SK-N-SH (cell line): ENCODE measurements around the gene MED15. TPM values are rescaled to one million over a fixed set of nuclear protein-coding genes. Genes with fewer than 3 reads are reported as not detected.

Source experiments
- CTCF ChIA-PET: fragments of 300-600, 350-600 bp; formaldehyde crosslinking; extraction: SDS; loops from one replicate; lab custom pipeline; 2021; lab: Yijun Ruan, JAX
- POLR2A ChIA-PET: fragments of 350-600 bp; sonication (Branson Sonifier 250); formaldehyde crosslinking; extraction: SDS; loops from one replicate; lab custom pipeline; 2020; ENCODE audit warnings: antibody characterized with exemption, inconsistent platforms; lab: Yijun Ruan, JAX
- DNase-seq: peaks from one replicate; pipeline ENCODE4 v3.0.0; 2012
- H2AFZ ChIP-seq: fragments of 200-600 bp; sonication (generic); 2 replicates; pipeline ENCODE4 v1.8.1; 2016; ENCODE audit warnings: antibody characterized with exemption, mild to moderate bottlenecking, low read depth
- H3F3A ChIP-seq: fragments of 200-600 bp; sonication (generic); replicated peaks from 2 replicates; pipeline ENCODE3; 2016; ENCODE audit warnings: antibody characterized with exemption, mild to moderate bottlenecking; ENCODE audit not compliant: insufficient read depth
- H3K27ac ChIP-seq, 2 experiments: fragments of 200-500 bp in 1 of 2; fragments of 200-600 bp in 1 of 2; sonication (Bioruptor generic) in 1 of 2; sonication (generic), shearing (Covaris generic) in 1 of 2; 2 replicates each; pipeline versions ENCODE4 v1.5.1 to v1.6.1; 2014 to 2016; ENCODE audit warnings: low read depth in 2 of 2, inconsistent platforms in 1 of 2, low read length in 1 of 2, mild to moderate bottlenecking in 1 of 2, mixed read lengths in 1 of 2
- H3K27me3 ChIP-seq: fragments of 200-600 bp; sonication (generic), shearing (Covaris generic); 2 replicates; pipeline ENCODE4 v1.6.1; 2016; ENCODE audit warnings: mixed run types; ENCODE audit not compliant: insufficient read depth
- H3K36me3 ChIP-seq, 2 experiments: fragments of 200-500 bp in 1 of 2; fragments of 200-600 bp in 1 of 2; sonication (Bioruptor generic) in 1 of 2; sonication (generic) in 1 of 2; replicated peaks in 1 of 2; 2 replicates each; pipeline versions ENCODE3 to v1.5.1; 2014 to 2016; ENCODE audit warnings: low read length in 1 of 2, mild to moderate bottlenecking in 1 of 2; ENCODE audit not compliant: insufficient read depth in 2 of 2, control insufficient read depth in 1 of 2
- H3K4me1 ChIP-seq, 2 experiments: fragments of 200-500 bp in 1 of 2; fragments of 200-600 bp in 1 of 2; sonication (Bioruptor generic) in 1 of 2; sonication (generic), shearing (Covaris generic) in 1 of 2; 2 replicates each; pipeline versions ENCODE4 v1.5.1 to v1.6.1; 2014 to 2016; ENCODE audit warnings: low read depth in 1 of 2, low read length in 1 of 2, mixed run types in 1 of 2; ENCODE audit not compliant: insufficient read depth in 2 of 2, control insufficient read depth in 1 of 2
- H3K4me2 ChIP-seq: fragments of 200-600 bp; sonication (generic), shearing (Covaris generic); 2 replicates; pipeline ENCODE4 v1.6.1; 2017; ENCODE audit warnings: mixed run types
- H3K4me3 ChIP-seq, 2 experiments: fragments of 200-500 bp in 1 of 2; fragments of 200-600 bp in 1 of 2; sonication (Bioruptor generic) in 1 of 2; sonication (generic), shearing (Covaris generic) in 1 of 2; 2 replicates each; pipeline versions ENCODE4 v1.5.1 to v1.8.1; 2014 to 2016; ENCODE audit warnings: low read depth in 2 of 2, inconsistent platforms in 1 of 2, low read length in 1 of 2, mild to moderate bottlenecking in 1 of 2, mixed read lengths in 1 of 2, moderate library complexity in 1 of 2
- H3K79me2 ChIP-seq: fragments of 200-600 bp; sonication (generic); 2 replicates; pipeline ENCODE4 v1.8.1; 2017; ENCODE audit warnings: mild to moderate bottlenecking; ENCODE audit not compliant: insufficient read depth
- H3K9ac ChIP-seq: fragments of 200-600 bp; sonication (generic); 2 replicates; pipeline ENCODE4 v1.6.1; 2017; ENCODE audit warnings: mixed run types
- H3K9me2 ChIP-seq: fragments of 200-600 bp; sonication (generic); 2 replicates; pipeline ENCODE4 v1.6.1; 2017; ENCODE audit warnings: mixed run types
- H3K9me3 ChIP-seq: fragments of 200-600 bp; sonication (generic); 2 replicates; pipeline ENCODE4 v1.6.1; 2017; ENCODE audit warnings: mixed run types, mild to moderate bottlenecking, moderate library complexity
- H4K20me1 ChIP-seq: fragments of 200-600 bp; sonication (generic); 2 replicates; pipeline ENCODE4 v1.6.1; 2017; ENCODE audit warnings: mild to moderate bottlenecking, mixed run types; ENCODE audit not compliant: insufficient read depth
- ELF1 ChIP-seq: IDR thresholded peaks from 2 replicates; pipeline ENCODE4 v1.4.0; 2012
- EP300 ChIP-seq, 2 experiments: IDR thresholded peaks; 2 replicates each; pipeline versions ENCODE4 v1.4.0 to v1.6.1; 2012; ENCODE audit warnings: borderline replicate concordance in 1 of 2, low read depth in 1 of 2, low read length in 1 of 2
- EZH2phosphoT487 ChIP-seq: fragments of 200-600 bp; sonication (generic); IDR thresholded peaks from 2 replicates; pipeline ENCODE4 v1.6.1; 2017; ENCODE audit warnings: low read depth, mixed run types, mild to moderate bottlenecking, antibody characterized with exemption, moderate library complexity, borderline replicate concordance
- FOSL2 ChIP-seq: IDR thresholded peaks from 2 replicates; pipeline ENCODE4 v1.4.0; 2012; ENCODE audit warnings: low read depth, mild to moderate bottlenecking, moderate library complexity, borderline replicate concordance
- FOXM1 ChIP-seq: IDR thresholded peaks from 2 replicates; pipeline ENCODE4 v1.4.0; 2012; ENCODE audit warnings: low read depth, mild to moderate bottlenecking
- GATA2 ChIP-seq: sonication (generic); formaldehyde crosslinking; IDR thresholded peaks from 2 replicates; pipeline ENCODE4 v1.5.0; 2020; ENCODE audit warnings: mild to moderate bottlenecking, missing genetic modification reagents
- IRF3 ChIP-seq: fragments of 150-350 bp; IDR thresholded peaks from 2 replicates; pipeline ENCODE4 v1.6.1; 2016; ENCODE audit warnings: mild to moderate bottlenecking, low read depth, low read length
- JUND ChIP-seq: IDR thresholded peaks from 2 replicates; pipeline ENCODE4 v1.4.0; 2012
- PBX3 ChIP-seq: IDR thresholded peaks from 2 replicates; pipeline ENCODE4; 2012
- RAD21 ChIP-seq: IDR thresholded peaks from 2 replicates; pipeline ENCODE4 v1.6.1; 2012; ENCODE audit warnings: mild to moderate bottlenecking, low read length
- RCOR1 ChIP-seq: fragments of 150-350 bp; IDR thresholded peaks from 2 replicates; pipeline ENCODE4 v1.6.1; 2017; ENCODE audit warnings: antibody characterized with exemption, low read length
- RXRA ChIP-seq: IDR thresholded peaks from 2 replicates; pipeline ENCODE4 v1.4.0; 2012; ENCODE audit warnings: low read depth, mild to moderate bottlenecking, borderline replicate concordance
- SIN3A ChIP-seq: IDR thresholded peaks from 2 replicates; pipeline ENCODE4 v1.6.1; 2012; ENCODE audit warnings: low read depth, mild to moderate bottlenecking, low read length, moderate library complexity, borderline replicate concordance
- SMC3 ChIP-seq: IDR thresholded peaks from 2 replicates; pipeline ENCODE4 v1.6.1; 2012; ENCODE audit warnings: low read depth, low read length, improper control_type of control experiment
- TAF1 ChIP-seq: IDR thresholded peaks from 2 replicates; pipeline ENCODE4 v1.6.1; 2012; ENCODE audit warnings: low read depth, mild to moderate bottlenecking, low read length, moderate library complexity, borderline replicate concordance
- TCF12 ChIP-seq: IDR thresholded peaks from 2 replicates; pipeline ENCODE4 v1.4.0; 2012
- USF1 ChIP-seq: IDR thresholded peaks from 2 replicates; pipeline ENCODE4 v1.4.0; 2012; ENCODE audit warnings: low read depth, borderline replicate concordance
- ZBTB33 ChIP-seq: IDR thresholded peaks from 2 replicates; pipeline ENCODE4 v1.4.0; 2012; ENCODE audit warnings: low read depth, borderline replicate concordance
- WGBS: methylation state at CpG from one replicate; pipeline ENCODE4 v1.1.6; 2017; ENCODE audit warnings: low lambda C conversion rate; 5-methylcytosine and 5-hydroxymethylcytosine counted together
- polyA plus RNA-seq, 3 experiments: library from polyadenylated mRNA; depleted of rRNA; stranded (reverse); fragments of >200 nt; gene quantifications; 2 replicates each; pipeline ENCODE4 v1.2.3, GENCODE V29; 2012

MED15 gene
- polyA plus RNA-seq, 1 of the 3 experiments (the other 2 are of a cell fraction) = 45.1 TPM

GRCh38 chr22:20632518-20632917 lies 125.1 kb downstream of the MED15 start:
- H4K20me1 ChIP-seq = no peaks in the 10 kb centered on the region
- WGBS = 30% methylated on average over 3 of the region's 4 CpGs
- H3K27ac ChIP-seq = no peak overlapping the region
- H3K27me3 ChIP-seq = peaks cover 7% of the 10 kb centered on the region; the same call in 1 of the 2 replicates
- no peaks in the 10 kb centered on the region for H3K4me1 ChIP-seq
- TF ChIP-seq TAF1 (no peak), SMC3 (no peak), EZH2phosphoT487 (no peak), ELF1 (no peak), RXRA (no peak), FOSL2 (no peak), TCF12 (no peak), FOXM1 (no peak)
- H3K4me3 ChIP-seq = no peak overlapping the region
- no peak overlapping the region for H2AFZ ChIP-seq
- H3F3A ChIP-seq = no peaks in the 10 kb centered on the region
- no peaks in the 10 kb centered on the region for H3K9me3 ChIP-seq
- ChIA-PET CTCF (no interaction called here), POLR2A (no interaction called here)
- no peak overlapping the region for H3K4me2 ChIP-seq
- no peaks in the 10 kb centered on the region for H3K79me2 ChIP-seq
- no peak overlapping the region for H3K9ac ChIP-seq
- no peaks in the 10 kb centered on the region for H3K9me2 ChIP-seq
- H3K36me3 ChIP-seq = no peaks in the 10 kb centered on the region
- no peak for DNase-seq

- POLR2A ChIA-PET = no interaction called here
- DNase-seq = no peak
- no peaks in the 10 kb centered on the region for H3K4me1 ChIP-seq
- 50% methylated on average over 6 of the region's 9 CpGs for WGBS
- H3K9me3 ChIP-seq = no peaks in the 10 kb centered on the region
- no peak overlapping the region for H3K4me2 ChIP-seq
- H3K27me3 ChIP-seq = no peaks in the 10 kb centered on the region; the same call in 1 of the 2 replicates
- no peak overlapping the region for H3K4me3 ChIP-seq
- CTCF ChIA-PET = interaction anchor here (1.0 to 2.6 kb wide), 2 partner anchors 63 to 70 kb away, joined by 3 to 8 read pairs; no protein-coding TSS in a partner anchor
- no peaks in the 10 kb centered on the region for H3K36me3 ChIP-seq
- H2AFZ ChIP-seq = no peak overlapping the region
- TF ChIP-seq EZH2phosphoT487 = no peak
- TF ChIP-seq, all 33 proteins: peak for 0
- Histone ChIP-seq H3K27ac (no peak overlapping the region), H3K79me2 (no peaks in the 10 kb centered on the region), H4K20me1 (no peaks in the 10 kb centered on the region), H3K9me2 (no peaks in the 10 kb centered on the region), H3K9ac (no peak overlapping the region), H3F3A (no peaks in the 10 kb centered on the region)
These were observed 127.3 kb downstream of the MED15 start for GRCh38 chr22:20634560-20635226.

GRCh38 chr22:20635227-20635591 lies 127.8 kb downstream of the MED15 start:
- CTCF ChIA-PET = interaction anchor here (0.9 to 2.6 kb wide), 4 partner anchors 12 to 149 kb away, joined by 3 to 8 read pairs (median 4); no protein-coding TSS in a partner anchor
- POLR2A ChIA-PET = no interaction called here
- Histone ChIP-seq H3K4me2 (no peak overlapping the region), H3K27me3 (no peaks in the 10 kb centered on the region; the same call in 1 of the 2 replicates), H4K20me1 (no peaks in the 10 kb centered on the region), H3K4me3 (no peak overlapping the region), H3K9me3 (no peaks in the 10 kb centered on the region), H3K9ac (no peak overlapping the region), H3K4me1 (no peaks in the 10 kb centered on the region), H3K79me2 (no peaks in the 10 kb centered on the region), H3F3A (no peaks in the 10 kb centered on the region), H3K36me3 (no peaks in the 10 kb centered on the region), H3K9me2 (no peaks in the 10 kb centered on the region), H2AFZ (no peak overlapping the region), H3K27ac (no peak overlapping the region)
- whole genome bisulfite sequencing = 33% methylated on average over 2 of the region's 6 CpGs
- no peak for DNase-seq
- TF ChIP-seq FOSL2 = no peak
- no peak for TF ChIP-seq FOXM1
- no peak for TF ChIP-seq JUND
- TF ChIP-seq SIN3A = no peak
- TF ChIP-seq TCF12 = no peak
- no peak for TF ChIP-seq ZBTB33
- TF ChIP-seq EP300 (IDR thresholded peaks at IDR 0.05; ENCODE audit: borderline replicate concordance in 1 of 2, low read depth in 1 of 2, low read length in 1 of 2) = no peak
- no peak for TF ChIP-seq ELF1
- no peak for TF ChIP-seq IRF3
- no peak for TF ChIP-seq RAD21
- TF ChIP-seq USF1 = no peak
- TF ChIP-seq RCOR1 = no peak
- TF ChIP-seq GATA2 = no peak
- no peak for TF ChIP-seq SMC3
- no peak for TF ChIP-seq PBX3
